ENCODE data around the gene VTI1A.
"Not testable (repeated sequence)": the region's sequence is repeated elsewhere in the genome, so short reads cannot be mapped to it uniquely, and the experiment has no call there.

Gene VTI1A

GRCh38 chr10:112466802-112467201 lies 19.8 kb downstream of the VTI1A start:
- no peak for FAIRE-seq
- TF ChIP-seq POLR2A (IDR thresholded peaks at IDR 0.05; ENCODE audit: low read depth, low read length) = no peak
- DNase-seq (ENCODE audit: insufficient read length, low spot score) = no peak

GRCh38 chr10:112467541-112468075 lies 20.6 kb downstream of the VTI1A start:
- no peak for TF ChIP-seq POLR2A (IDR thresholded peaks at IDR 0.05; ENCODE audit: low read depth, low read length)

GRCh38 chr10:112471878-112472487 lies 25.0 kb downstream of the VTI1A start:
- TF ChIP-seq POLR2A (IDR thresholded peaks at IDR 0.05; ENCODE audit: low read depth, low read length) = no peak
- peak; percentile 19 for DNase-seq (ENCODE audit: insufficient read length, low spot score)
- FAIRE-seq = peak; percentile 93

More at GRCh38 chr10:112467541-112468075, 20.6 kb downstream of the VTI1A start:
- FAIRE-seq (no peak), DNase-seq (ENCODE audit: insufficient read length, low spot score) (no peak)

- TF ChIP-seq POLR2A (IDR thresholded peaks at IDR 0.05; ENCODE audit: low read depth, low read length) = no peak
- peak; percentile 74 for FAIRE-seq
- no peak for DNase-seq (ENCODE audit: insufficient read length, low spot score)
Observed at GRCh38 chr10:112475575-112476218, 28.7 kb downstream of the VTI1A start.

GRCh38 chr10:112481602-112482001 lies 34.6 kb downstream of the VTI1A start:
- FAIRE-seq (no peak), DNase-seq (ENCODE audit: insufficient read length, low spot score) (no peak)
- TF ChIP-seq POLR2A (IDR thresholded peaks at IDR 0.05; ENCODE audit: low read depth, low read length) = no peak

GRCh38 chr10:112484399-112484798 lies 37.4 kb downstream of the VTI1A start:
- DNase-seq (ENCODE audit: insufficient read length, low spot score) (no peak), FAIRE-seq (no peak)
- TF ChIP-seq POLR2A (IDR thresholded peaks at IDR 0.05; ENCODE audit: low read depth, low read length) = no peak

GRCh38 chr10:112487964-112488363 lies 40.9 kb downstream of the VTI1A start:
- DNase-seq (ENCODE audit: insufficient read length, low spot score) = no peak
- FAIRE-seq = no peak
- no peak for TF ChIP-seq POLR2A (IDR thresholded peaks at IDR 0.05; ENCODE audit: low read depth, low read length)

- TF ChIP-seq POLR2A (IDR thresholded peaks at IDR 0.05; ENCODE audit: low read depth, low read length) = no peak
- FAIRE-seq (no peak), DNase-seq (ENCODE audit: insufficient read length, low spot score) (no peak)
Observed at GRCh38 chr10:112490545-112490944, 43.5 kb downstream of the VTI1A start.

GRCh38 chr10:112491144-112491543 lies 44.1 kb downstream of the VTI1A start:
- FAIRE-seq (no peak), DNase-seq (ENCODE audit: insufficient read length, low spot score) (no peak)
- TF ChIP-seq POLR2A (IDR thresholded peaks at IDR 0.05; ENCODE audit: low read depth, low read length) = no peak

GRCh38 chr10:112492736-112493135 lies 45.7 kb downstream of the VTI1A start:
- TF ChIP-seq POLR2A (IDR thresholded peaks at IDR 0.05; ENCODE audit: low read depth, low read length) = no peak
- DNase-seq (ENCODE audit: insufficient read length, low spot score) = no peak
- FAIRE-seq = no peak

- FAIRE-seq (peak; percentile 15), DNase-seq (ENCODE audit: insufficient read length, low spot score) (no peak)
- no peak for TF ChIP-seq POLR2A (IDR thresholded peaks at IDR 0.05; ENCODE audit: low read depth, low read length)
Observed at GRCh38 chr10:112497347-112497950, 50.4 kb downstream of the VTI1A start.

GRCh38 chr10:112498806-112499205 lies 51.8 kb downstream of the VTI1A start:
- FAIRE-seq (no peak), DNase-seq (ENCODE audit: insufficient read length, low spot score) (no peak)
- no peak for TF ChIP-seq POLR2A (IDR thresholded peaks at IDR 0.05; ENCODE audit: low read depth, low read length)

GRCh38 chr10:112499985-112500384 lies 53.0 kb downstream of the VTI1A start:
- not testable (repeated sequence) for FAIRE-seq

GRCh38 chr10:112502536-112502935 lies 55.5 kb downstream of the VTI1A start:
- TF ChIP-seq POLR2A (IDR thresholded peaks at IDR 0.05; ENCODE audit: low read depth, low read length) = no peak
- no peak for FAIRE-seq
- DNase-seq (ENCODE audit: insufficient read length, low spot score) = no peak

More at GRCh38 chr10:112499985-112500384, 53.0 kb downstream of the VTI1A start:
- not testable (repeated sequence) for DNase-seq (ENCODE audit: insufficient read length, low spot score)

- FAIRE-seq = peak; percentile 50
- no peak for TF ChIP-seq POLR2A (IDR thresholded peaks at IDR 0.05; ENCODE audit: low read depth, low read length)
- DNase-seq (ENCODE audit: insufficient read length, low spot score) = no peak
Observed at GRCh38 chr10:112503643-112504042, 56.6 kb downstream of the VTI1A start.
